Lung (tissue), 12 donors: Measurements from ENCODE around the gene MN1. TPM values are rescaled to one million over a fixed set of nuclear protein-coding genes. Genes with fewer than 3 reads are reported as not detected.

Experiments used
- ATAC-seq: fragments of 200-7000 bp; cut with Tn5 transposase; one replicate; pipeline ENCODE4 v1.9.1; 2020; ENCODE audit warnings: moderate number of reproducible peaks; ENCODE audit not compliant: insufficient read depth, low FRiP score
- DNase-seq, 3 donors: peaks; one replicate each; pipeline ENCODE4 v3.0.0-alpha.2; 2013 to 2017
- H3K27ac ChIP-seq, 2 donors: one replicate each; pipeline ENCODE4 v1.5.1; 2013; ENCODE audit warnings: mild to moderate bottlenecking in 2 of 2, moderate library complexity in 2 of 2, control low read depth in 1 of 2, inconsistent platforms in 1 of 2, low read depth in 1 of 2, low read length in 1 of 2
- H3K27me3 ChIP-seq, 3 donors: one replicate each; pipeline ENCODE4 v1.5.1; 2013; ENCODE audit warnings: low read length in 2 of 3; ENCODE audit not compliant: control insufficient read depth in 3 of 3, insufficient read depth in 3 of 3
- H3K36me3 ChIP-seq, 4 donors: one replicate each; pipeline ENCODE4 v1.5.1; 2013; ENCODE audit warnings: low read length in 4 of 4, mild to moderate bottlenecking in 1 of 4, moderate library complexity in 1 of 4; ENCODE audit not compliant: control insufficient read depth in 4 of 4, insufficient read depth in 4 of 4
- H3K4me1 ChIP-seq, 5 donors: one replicate each; pipeline ENCODE4 v1.5.1; 2013; ENCODE audit warnings: low read length in 5 of 5, mild to moderate bottlenecking in 2 of 5, moderate library complexity in 1 of 5; ENCODE audit not compliant: control insufficient read depth in 5 of 5, insufficient read depth in 5 of 5
- H3K4me3 ChIP-seq: one replicate; pipeline ENCODE4 v1.5.1; 2013; ENCODE audit warnings: mild to moderate bottlenecking, control low read depth, moderate library complexity
- H3K9ac ChIP-seq, 2 donors: one replicate each; pipeline ENCODE4 v1.5.1; 2013; ENCODE audit warnings: low read length in 2 of 2, control low read depth in 1 of 2; ENCODE audit not compliant: insufficient read depth in 1 of 2
- H3K9me3 ChIP-seq, 4 donors: one replicate each; pipeline ENCODE4 v1.5.1; 2013; ENCODE audit warnings: low read length in 3 of 4, mild to moderate bottlenecking in 1 of 4, moderate library complexity in 1 of 4; ENCODE audit not compliant: control insufficient read depth in 4 of 4, insufficient read depth in 3 of 4
- WGBS, 2 donors: extraction: QIAGEN DNeasy Blood & Tissue Kit; methylation state at CpG; one replicate each; pipeline ENCODE4 v1.1.7; 2013; 5-methylcytosine and 5-hydroxymethylcytosine counted together
- polyA plus RNA-seq, 2 donors: library from polyadenylated mRNA; stranded (reverse); fragments of 200-250 nt; gene quantifications; one replicate each; pipeline ENCODE4 v1.2.1, GENCODE V29; 2013
- total RNA-seq, 2 donors: library from RNA; depleted of rRNA in 1 of 2; stranded (reverse); fragments of >200 nt in 1 of 2; gene quantifications; one replicate each; pipeline ENCODE4 v1.2.1, GENCODE V29; 2014 to 2021
- TF ChIP-seq, protein P1 (sequence below): IDR thresholded peaks from 2 replicates; pipeline ENCODE4 v1.5.1; 2012; ENCODE audit warnings: mild to moderate bottlenecking; ENCODE audit errors: control extremely low read depth, extremely low read depth
- donor health status: control.
- donor health status: control.
- donor health status: Bipolar disorder and iron deficiency.
- donor health status: healthy.
- donor health status: DM: yes; HTN: yes; CAD: no.

The MN1 gene
- total and polyA plus RNA-seq, 4 donors, result 2.4 to 6.5 (median 3.6) TPM

DNA sequence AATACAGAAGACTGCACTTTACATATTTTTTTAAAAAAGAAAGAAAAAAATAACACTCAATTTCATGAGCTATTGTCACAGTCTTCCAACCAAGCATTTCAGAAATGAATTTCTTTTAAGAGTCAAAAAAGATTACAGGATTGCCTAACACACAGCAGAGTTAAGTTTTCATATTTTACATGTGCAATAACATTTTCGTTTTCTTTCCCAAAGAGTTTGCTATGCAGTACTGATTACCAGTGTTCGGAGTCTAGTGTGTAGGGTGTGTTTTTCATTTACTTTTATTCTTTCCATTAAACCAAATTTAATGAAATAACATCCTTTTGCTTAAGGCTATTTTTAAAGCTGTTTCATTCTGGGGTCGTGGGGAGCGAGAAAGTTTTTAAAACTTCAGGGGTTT is 53.2 kb downstream of the MN1 start:
- H3K27ac ChIP-seq, result no peak overlapping the region
- H3K36me3 ChIP-seq, result no peaks in the 10 kb centered on the region
- H3K4me1 ChIP-seq, result peaks cover 0 to 34% (median 15%) of the 10 kb centered on the region in 5 donors
- peak in 1 of 3 donors; percentile 47 for DNase-seq
- WGBS, 2 donors, result 53 to 62% methylated on average over 4 of the region's 4 CpGs
- no peak for ATAC-seq
- no peak overlapping the region for H3K4me3 ChIP-seq
- H3K9ac ChIP-seq, result no peak overlapping the region
- peaks cover 0 to 3% (median 0%) of the 10 kb centered on the region in 4 donors for H3K9me3 ChIP-seq
- H3K27me3 ChIP-seq, result no peaks in the 10 kb centered on the region
- TF ChIP-seq, protein P1, sequence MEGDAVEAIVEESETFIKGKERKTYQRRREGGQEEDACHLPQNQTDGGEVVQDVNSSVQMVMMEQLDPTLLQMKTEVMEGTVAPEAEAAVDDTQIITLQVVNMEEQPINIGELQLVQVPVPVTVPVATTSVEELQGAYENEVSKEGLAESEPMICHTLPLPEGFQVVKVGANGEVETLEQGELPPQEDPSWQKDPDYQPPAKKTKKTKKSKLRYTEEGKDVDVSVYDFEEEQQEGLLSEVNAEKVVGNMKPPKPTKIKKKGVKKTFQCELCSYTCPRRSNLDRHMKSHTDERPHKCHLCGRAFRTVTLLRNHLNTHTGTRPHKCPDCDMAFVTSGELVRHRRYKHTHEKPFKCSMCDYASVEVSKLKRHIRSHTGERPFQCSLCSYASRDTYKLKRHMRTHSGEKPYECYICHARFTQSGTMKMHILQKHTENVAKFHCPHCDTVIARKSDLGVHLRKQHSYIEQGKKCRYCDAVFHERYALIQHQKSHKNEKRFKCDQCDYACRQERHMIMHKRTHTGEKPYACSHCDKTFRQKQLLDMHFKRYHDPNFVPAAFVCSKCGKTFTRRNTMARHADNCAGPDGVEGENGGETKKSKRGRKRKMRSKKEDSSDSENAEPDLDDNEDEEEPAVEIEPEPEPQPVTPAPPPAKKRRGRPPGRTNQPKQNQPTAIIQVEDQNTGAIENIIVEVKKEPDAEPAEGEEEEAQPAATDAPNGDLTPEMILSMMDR, result no peak

DNA sequence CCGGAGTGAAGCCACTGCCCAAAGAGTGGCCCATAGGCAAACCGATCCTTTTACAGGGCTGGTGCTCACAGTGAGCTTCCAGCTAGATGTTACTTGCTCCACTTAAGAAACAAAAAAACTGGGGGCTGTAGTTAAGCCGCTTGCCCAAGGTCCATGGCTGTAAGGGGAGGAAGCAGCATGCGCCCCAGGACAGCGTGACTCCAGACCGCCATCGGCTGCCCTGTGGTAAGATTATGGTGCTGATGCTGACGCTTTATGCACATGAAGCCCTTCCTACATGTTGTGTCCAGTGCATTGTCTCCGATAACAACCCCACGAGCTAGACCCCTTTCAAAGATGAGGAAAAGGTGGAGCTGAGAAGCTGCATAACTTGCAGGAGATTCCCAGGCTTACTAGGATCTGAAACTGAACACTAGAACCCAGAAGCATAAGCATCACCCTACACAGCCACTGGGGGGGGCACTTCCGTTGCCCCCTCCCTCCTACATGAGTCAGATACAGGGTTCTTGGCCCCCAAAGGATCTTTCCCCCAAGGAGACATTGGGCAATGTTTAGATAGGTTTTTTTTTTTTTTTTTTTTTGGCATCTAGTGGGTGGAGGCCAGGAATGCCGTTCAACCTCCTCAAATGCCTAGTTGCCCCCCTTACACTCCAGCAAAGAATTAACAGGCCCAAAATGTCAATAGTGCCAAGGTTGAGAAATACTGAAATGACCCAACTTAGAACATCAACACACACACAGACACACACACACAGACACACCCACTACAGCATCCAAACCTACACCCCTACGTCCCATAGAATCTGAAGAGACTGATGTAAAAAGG is 53.9 kb downstream of the MN1 start:
- DNase-seq (no peak), ATAC-seq (no peak)
- H3K4me3 ChIP-seq, result no peak overlapping the region
- H3K36me3 ChIP-seq, result no peaks in the 10 kb centered on the region
- H3K27me3 ChIP-seq, result no peaks in the 10 kb centered on the region
- H3K27ac ChIP-seq, result no peak overlapping the region
- no peak overlapping the region for H3K9ac ChIP-seq
- TF ChIP-seq, protein P1, result no peak
- H3K4me1 ChIP-seq, result peaks cover 0 to 34% (median 15%) of the 10 kb centered on the region in 5 donors
- H3K9me3 ChIP-seq, result peaks cover 0 to 3% (median 0%) of the 10 kb centered on the region in 4 donors
- WGBS, 2 donors, result 85 to 88% methylated on average over 13 of the region's 13 CpGs

DNA sequence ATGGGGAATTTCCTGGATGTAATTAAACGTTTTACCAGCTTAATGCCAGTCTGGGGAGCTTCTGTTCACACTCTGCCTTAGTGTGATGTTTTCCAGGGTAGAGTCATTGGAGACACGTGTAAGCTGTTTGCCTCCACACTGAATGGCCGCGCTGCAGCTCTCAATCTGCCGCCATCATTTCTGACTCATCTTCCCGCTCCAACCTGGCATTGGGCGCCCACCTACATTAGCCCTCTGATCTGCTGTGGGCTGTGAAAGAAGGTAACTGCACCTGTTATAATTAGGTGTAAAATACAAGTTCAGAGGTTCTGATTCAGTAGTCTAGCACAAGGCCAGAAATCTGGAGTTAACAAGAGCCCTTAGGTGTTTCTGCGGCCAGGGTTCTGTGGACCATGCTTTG is 54.6 kb downstream of the MN1 start:
- ATAC-seq (no peak), DNase-seq (no peak)
- TF ChIP-seq, protein P1, result no peak
- Histone ChIP-seq H3K9me3 (peaks cover 0 to 3% (median 0%) of the 10 kb centered on the region in 4 donors), H3K36me3 (no peaks in the 10 kb centered on the region), H3K4me1 (peaks cover 0 to 34% (median 15%) of the 10 kb centered on the region in 5 donors), H3K9ac (no peak overlapping the region), H3K4me3 (no peak overlapping the region), H3K27me3 (no peaks in the 10 kb centered on the region), H3K27ac (no peak overlapping the region)
- 90 to 93% methylated on average over 8 of the region's 8 CpGs for WGBS, 2 donors
